Calu3 (cell line): ENCODE data around the gene AMBP. TPM values are rescaled to one million over a fixed set of nuclear protein-coding genes. Genes with fewer than 3 reads are reported as not detected.

Experiments
- BruUV-seq: library from RNA; stranded (reverse); fragments of 400-500 nt; replicated peaks from 2 replicates; lab custom pipeline; 2021; lab: Mats Ljungman, UMichigan
- CTCF ChIA-PET: fragments of 300-600 bp; sonication (Branson Sonifier 250); formaldehyde crosslinking; loops from one replicate; lab custom pipeline; 2022; ENCODE audit warnings: antibody characterized with exemption; lab: Charles Lee
- DNase-seq: peaks from one replicate; pipeline ENCODE4 v3.0.0; 2022
- H3K27ac Mint-ChIP-seq: one replicate; pipeline ENCODE4 v1.8.0; 2022; ENCODE audit warnings: mixed read lengths; ENCODE audit not compliant: unreplicated experiment
- H3K27me3 Mint-ChIP-seq: one replicate; pipeline ENCODE4 v1.8.0; 2022; ENCODE audit warnings: mixed read lengths; ENCODE audit not compliant: unreplicated experiment
- H3K36me3 Mint-ChIP-seq: one replicate; pipeline ENCODE4 v1.8.0; 2022; ENCODE audit warnings: mild to moderate bottlenecking, moderate library complexity, mixed read lengths; ENCODE audit not compliant: insufficient read depth, unreplicated experiment
- H3K4me1 Mint-ChIP-seq: one replicate; pipeline ENCODE4 v1.8.0; 2022; ENCODE audit warnings: mild to moderate bottlenecking, low read depth, mixed read lengths; ENCODE audit not compliant: unreplicated experiment
- H3K4me3 Mint-ChIP-seq: one replicate; pipeline ENCODE4 v1.8.0; 2022; ENCODE audit warnings: mild to moderate bottlenecking, low read depth, moderate library complexity, mixed read lengths; ENCODE audit not compliant: unreplicated experiment
- H3K9me3 Mint-ChIP-seq: one replicate; pipeline ENCODE4 v1.8.0; 2022; ENCODE audit warnings: low read depth, mixed read lengths; ENCODE audit not compliant: unreplicated experiment
- CTCF ChIP-seq: fragments of 200-600 bp; IDR thresholded peaks from one replicate; pipeline ENCODE4 v1.8.0; 2022; ENCODE audit warnings: antibody characterized with exemption; ENCODE audit not compliant: unreplicated experiment
- intact Hi-C: fragments of 100-400 bp; cut with micrococcal nuclease; formaldehyde crosslinking; loops from one replicate; pipeline ENCODE4 v1.10.0; 2022; ENCODE audit not compliant: unreplicated experiment
- total RNA-seq: library from RNA; stranded (reverse); gene quantifications from 2 replicates; pipeline ENCODE4 v1.2.3, GENCODE V29; 2022

The AMBP gene
- total RNA-seq, 1 experiment from 2014 or later = 2.7 TPM

GRCh38 chr9:114124666-114125475, 46.8 kb upstream of the AMBP start:
- TF ChIP-seq CTCF = no peak
- peak overlapping the region; percentile 32 for H3K27ac Mint-ChIP-seq
- no peaks in the 10 kb centered on the region for H3K36me3 Mint-ChIP-seq
- DNase-seq = no peak
- CTCF ChIA-PET = no interaction called here
- peaks cover 12% of the 10 kb centered on the region for H3K4me1 Mint-ChIP-seq
- H3K27me3 Mint-ChIP-seq = peaks cover 13% of the 10 kb centered on the region
- BruUV-seq = no TSS peak
- intact Hi-C loops = no loop called here
- no peak overlapping the region for H3K4me3 Mint-ChIP-seq
- peaks cover 6% of the 10 kb centered on the region for H3K9me3 Mint-ChIP-seq

DNA sequence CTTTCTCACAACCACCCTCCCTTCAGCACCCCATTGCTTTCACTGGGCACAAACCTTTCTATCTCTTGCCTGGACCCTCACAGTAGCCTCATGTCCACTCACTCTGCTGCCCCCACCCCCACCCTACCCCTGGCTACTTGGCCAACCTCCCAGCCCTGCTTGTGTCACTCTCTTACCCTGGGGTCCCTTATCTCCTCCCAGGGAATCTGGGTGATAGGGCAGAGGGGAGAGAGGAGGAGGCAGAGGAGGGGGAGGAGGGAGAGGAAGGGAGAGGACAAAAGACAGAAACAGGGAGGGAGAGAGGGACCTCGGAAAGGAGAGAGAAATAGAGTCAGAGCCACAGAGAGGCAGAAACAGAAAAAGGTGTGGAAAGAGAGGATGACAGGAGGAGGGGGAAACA, 46.0 kb upstream of the AMBP start:
- peak overlapping the region; percentile 32 for H3K27ac Mint-ChIP-seq
- peaks cover 13% of the 10 kb centered on the region for H3K4me1 Mint-ChIP-seq
- H3K9me3 Mint-ChIP-seq = peaks cover 6% of the 10 kb centered on the region
- intact Hi-C loops = no loop called here
- peaks cover 13% of the 10 kb centered on the region for H3K27me3 Mint-ChIP-seq
- H3K4me3 Mint-ChIP-seq = no peak overlapping the region
- DNase-seq = no peak
- no TSS peak for BruUV-seq
- CTCF ChIA-PET = no interaction called here
- TF ChIP-seq CTCF = no peak
- no peaks in the 10 kb centered on the region for H3K36me3 Mint-ChIP-seq

- Mint-ChIP-seq H3K27me3 (peaks cover 13% of the 10 kb centered on the region), H3K27ac (no peak overlapping the region)
Measured at GRCh38 chr9:114123031-114123977, 45.2 kb upstream of the AMBP start.

More at GRCh38 chr9:114123031-114123977, 45.2 kb upstream of the AMBP start:
- no peak for DNase-seq
- Mint-ChIP-seq H3K4me1 (peaks cover 19% of the 10 kb centered on the region), H3K36me3 (no peaks in the 10 kb centered on the region), H3K9me3 (peaks cover 6% of the 10 kb centered on the region), H3K4me3 (no peak overlapping the region)
- BruUV-seq = no TSS peak
- TF ChIP-seq CTCF = no peak
- CTCF ChIA-PET = no interaction called here
- intact Hi-C loops = no loop called here
